H9 (cell line): ENCODE measurements around the gene SDHAF2. TPM values are rescaled to one million over a fixed set of nuclear protein-coding genes. Genes with fewer than 3 reads are reported as not detected.

ENCODE experiments used
- DNase-seq: peaks from one replicate; pipeline ENCODE4 v3.0.0-alpha.2; 2017
- H2AFZ ChIP-seq: one replicate; pipeline ENCODE4 v1.6.1; 2013; ENCODE audit warnings: mild to moderate bottlenecking, low read length, control low read depth, moderate library complexity
- H2AK5ac ChIP-seq: 2 replicates; pipeline ENCODE4 v1.6.1; 2013; ENCODE audit warnings: low read length, control low read depth, mixed read lengths; ENCODE audit not compliant: insufficient read length
- H2BK120ac ChIP-seq: one replicate; pipeline ENCODE4 v1.6.1; 2013; ENCODE audit warnings: low read depth, mild to moderate bottlenecking, low read length, control low read depth, inconsistent platforms; ENCODE audit not compliant: poor library complexity, severe bottlenecking
- H2BK12ac ChIP-seq: 2 replicates; pipeline ENCODE4 v1.6.1; 2013; ENCODE audit warnings: low read length, control low read depth, mixed read lengths, low read depth; ENCODE audit not compliant: insufficient read length
- H2BK15ac ChIP-seq: 2 replicates; pipeline ENCODE4 v1.6.1; 2013; ENCODE audit warnings: low read depth, low read length, control low read depth
- H2BK20ac ChIP-seq: one replicate; pipeline ENCODE4 v1.6.1; 2013; ENCODE audit warnings: low read depth, mild to moderate bottlenecking, low read length, control low read depth, inconsistent platforms; ENCODE audit not compliant: poor library complexity, severe bottlenecking
- H2BK5ac ChIP-seq: 2 replicates; pipeline ENCODE4 v1.6.1; 2013; ENCODE audit warnings: low read length, control low read depth, mixed read lengths; ENCODE audit not compliant: insufficient read length
- H3K14ac ChIP-seq: 2 replicates; pipeline ENCODE4 v1.6.1; 2013; ENCODE audit warnings: low read length, control low read depth; ENCODE audit not compliant: insufficient read depth
- H3K18ac ChIP-seq: 2 replicates; pipeline ENCODE4 v1.6.1; 2013; ENCODE audit warnings: low read depth, mild to moderate bottlenecking, mixed read lengths, low read length, control low read depth; ENCODE audit not compliant: insufficient read length
- H3K23ac ChIP-seq: 2 replicates; pipeline ENCODE4 v1.6.1; 2013; ENCODE audit warnings: low read length, control low read depth, mixed read lengths, low read depth; ENCODE audit not compliant: insufficient read length
- H3K23me2 ChIP-seq: 2 replicates; pipeline ENCODE4 v1.6.1; 2013; ENCODE audit warnings: low read depth, mild to moderate bottlenecking, mixed read lengths, low read length, control low read depth; ENCODE audit not compliant: insufficient read length, poor library complexity, severe bottlenecking
- H3K27ac ChIP-seq: 2 replicates; pipeline ENCODE4 v1.5.1; 2013; ENCODE audit warnings: low read length, control low read depth, mixed read lengths, low read depth; ENCODE audit not compliant: insufficient read length
- H3K27me3 ChIP-seq: 2 replicates; pipeline ENCODE4 v1.6.1; 2013; ENCODE audit warnings: low read length, control low read depth, inconsistent platforms; ENCODE audit not compliant: insufficient read depth
- H3K4ac ChIP-seq: 2 replicates; pipeline ENCODE4 v1.6.1; 2013; ENCODE audit warnings: low read depth, mild to moderate bottlenecking, control low read depth, inconsistent platforms, low read length, moderate library complexity
- H3K4me1 ChIP-seq: 2 replicates; pipeline ENCODE4 v1.6.1; 2013; ENCODE audit warnings: low read length, control low read depth, inconsistent platforms; ENCODE audit not compliant: insufficient read depth
- H3K4me2 ChIP-seq: 2 replicates; pipeline ENCODE4 v1.6.1; 2013; ENCODE audit warnings: low read length, control low read depth, mixed read lengths; ENCODE audit not compliant: insufficient read length, insufficient read depth
- H3K56ac ChIP-seq: 2 replicates; pipeline ENCODE4 v1.6.1; 2013; ENCODE audit warnings: low read depth, mild to moderate bottlenecking, mixed read lengths, low read length, control low read depth; ENCODE audit not compliant: insufficient read length
- H3K79me1 ChIP-seq: 2 replicates; pipeline ENCODE4 v1.6.1; 2013; ENCODE audit warnings: low read depth, mild to moderate bottlenecking, moderate library complexity, low read length, control low read depth, inconsistent platforms; ENCODE audit not compliant: insufficient read depth, poor library complexity, severe bottlenecking
- H3K79me2 ChIP-seq: 2 replicates; pipeline ENCODE4 v1.6.1; 2013; ENCODE audit warnings: low read length, control low read depth, inconsistent platforms; ENCODE audit not compliant: insufficient read depth
- H3K9ac ChIP-seq: 2 replicates; pipeline ENCODE4 v1.6.1; 2013; ENCODE audit warnings: low read length, control low read depth, mixed read lengths; ENCODE audit not compliant: insufficient read length; ENCODE audit errors: extremely low read depth
- H3K9me3 ChIP-seq: one replicate; pipeline ENCODE4 v1.6.1; 2013; ENCODE audit warnings: low read depth, low read length, inconsistent platforms; ENCODE audit not compliant: control insufficient read depth
- H3T11ph ChIP-seq: one replicate; pipeline ENCODE4 v1.6.1; 2013; ENCODE audit warnings: mild to moderate bottlenecking, low read length, control low read depth, inconsistent platforms
- H4K20me1 ChIP-seq: one replicate; pipeline ENCODE4 v1.6.1; 2013; ENCODE audit not compliant: control insufficient read depth, insufficient read length, insufficient read depth
- H4K5ac ChIP-seq: 2 replicates; pipeline ENCODE4 v1.6.1; 2013; ENCODE audit warnings: low read depth, mild to moderate bottlenecking, mixed read lengths, low read length, control low read depth; ENCODE audit not compliant: insufficient read length
- H4K8ac ChIP-seq: replicated peaks from 2 replicates; pipeline ENCODE4 v1.6.1; 2013; ENCODE audit warnings: low read length, control low read depth, mixed read lengths, low read depth; ENCODE audit not compliant: insufficient read length
- H4K91ac ChIP-seq: 2 replicates; pipeline ENCODE4 v1.6.1; 2013; ENCODE audit warnings: low read depth, mild to moderate bottlenecking, moderate library complexity, mixed read lengths, low read length, control low read depth; ENCODE audit not compliant: insufficient read length
- H3K27ac Mint-ChIP-seq, 3 experiments: 2 replicates in 2 of 3; 3 replicates in 1 of 3; pipeline ENCODE4 v1.8.0; 2020 to 2021; ENCODE audit warnings: mixed read lengths in 3 of 3, mild to moderate bottlenecking in 1 of 3, moderate library complexity in 1 of 3
- H3K27me3 Mint-ChIP-seq: 2 replicates; pipeline ENCODE4 v1.8.0; 2021; ENCODE audit warnings: low read depth, mild to moderate bottlenecking, moderate library complexity, mixed read lengths
- H3K36me3 Mint-ChIP-seq, 3 experiments: 2 replicates in 2 of 3; 3 replicates in 1 of 3; pipeline ENCODE4 v1.8.0; 2020 to 2021; ENCODE audit warnings: low read depth in 3 of 3, mixed read lengths in 3 of 3; ENCODE audit not compliant: insufficient read depth in 1 of 3
- H3K4me1 Mint-ChIP-seq, 2 experiments: 2 replicates each; pipeline ENCODE4 v1.8.0; 2020; ENCODE audit warnings: mixed read lengths in 2 of 2
- H3K4me3 Mint-ChIP-seq, 2 experiments: 2 replicates in 1 of 2; 3 replicates in 1 of 2; pipeline ENCODE4 v1.8.0; 2020 to 2021; ENCODE audit warnings: mild to moderate bottlenecking in 2 of 2, mixed read lengths in 2 of 2, moderate library complexity in 1 of 2
- H3K9me3 Mint-ChIP-seq, 2 experiments: 2 replicates in 1 of 2; 3 replicates in 1 of 2; pipeline ENCODE4 v1.8.0; 2020; ENCODE audit warnings: mild to moderate bottlenecking in 2 of 2, mixed read lengths in 2 of 2, moderate library complexity in 1 of 2
- CTCF ChIP-seq: fragments of 200-600 bp; sonication (generic); conservative IDR thresholded peaks from 3 replicates; pipeline ENCODE4 v1.8.0; 2021; ENCODE audit warnings: antibody characterized with exemption, mild to moderate bottlenecking
- WGBS: extraction: QIAGEN DNeasy Blood & Tissue Kit; methylation state at CpG from one replicate; pipeline ENCODE4 v1.1.7; 2013; ENCODE audit warnings: missing lambda C conversion rate, low lambda C conversion rate, mixed read lengths; ENCODE audit not compliant: insufficient read length; ENCODE audit errors: extremely low coverage; 5-methylcytosine and 5-hydroxymethylcytosine counted together
- total RNA-seq: library from RNA; stranded (reverse); gene quantifications from 2 replicates; pipeline ENCODE4 v1.2.1, GENCODE V29; 2021

The SDHAF2 gene
- total RNA-seq, 1 experiment from 2014 or later: 41.8 TPM

GRCh38 chr11:61422226-61422625, 7.7 kb upstream of the SDHAF2 start:
- H2BK12ac ChIP-seq: no peak overlapping the region
- Mint-ChIP-seq H3K36me3 (peaks cover 49 to 93% (median 89%) of the 10 kb centered on the region in 3 experiments; a peak in 6 of 7 replicates), H3K27ac (no peak overlapping the region), H3K27me3 (no peaks in the 10 kb centered on the region), H3K9me3 (no peaks in the 10 kb centered on the region), H3K4me3 (no peak overlapping the region), H3K4me1 (no peaks in the 10 kb centered on the region; a peak in 1 of 4 replicates)
- H3K27ac ChIP-seq: no peak overlapping the region
- H4K20me1 ChIP-seq: no peaks in the 10 kb centered on the region
- H2BK5ac ChIP-seq: no peak overlapping the region
- no peak overlapping the region for H4K5ac ChIP-seq
- H3K4me2 ChIP-seq: no peak overlapping the region
- no peak overlapping the region for H4K91ac ChIP-seq
- WGBS: no CpG with 5 or more reads among the region's 3 CpGs
- H2AK5ac ChIP-seq: no peak overlapping the region
- no peaks in the 10 kb centered on the region for H3K27me3 ChIP-seq
- no peak overlapping the region for H3K18ac ChIP-seq
- no peaks in the 10 kb centered on the region for H3K9me3 ChIP-seq
- no peak overlapping the region for H2BK120ac ChIP-seq
- no peaks in the 10 kb centered on the region for H3K23me2 ChIP-seq
- no peak for TF ChIP-seq CTCF
- H2AFZ ChIP-seq: no peak overlapping the region
- H3T11ph ChIP-seq: no peak overlapping the region
- no peak for DNase-seq
- H3K79me2 ChIP-seq: peaks cover 4% of the 10 kb centered on the region
- H2BK20ac ChIP-seq: no peak overlapping the region
- peaks cover 11% of the 10 kb centered on the region for H3K79me1 ChIP-seq
- no peaks in the 10 kb centered on the region for H3K4me1 ChIP-seq
- no peak overlapping the region for H3K14ac ChIP-seq
- H3K56ac ChIP-seq: no peak overlapping the region
- no peak overlapping the region for H3K9ac ChIP-seq
- no peak overlapping the region for H2BK15ac ChIP-seq
- H3K4ac ChIP-seq: no peak overlapping the region
- no peak overlapping the region for H4K8ac ChIP-seq
- no peak overlapping the region for H3K23ac ChIP-seq
